ENCODE results near the gene CCDC12. TPM values are rescaled to one million over a fixed set of nuclear protein-coding genes. Genes with fewer than 3 reads are reported as not detected.

CCDC12 gene
- total and polyA plus RNA-seq, 8 donors: 34.7 to 57.9 (median 46.1) TPM

DNA sequence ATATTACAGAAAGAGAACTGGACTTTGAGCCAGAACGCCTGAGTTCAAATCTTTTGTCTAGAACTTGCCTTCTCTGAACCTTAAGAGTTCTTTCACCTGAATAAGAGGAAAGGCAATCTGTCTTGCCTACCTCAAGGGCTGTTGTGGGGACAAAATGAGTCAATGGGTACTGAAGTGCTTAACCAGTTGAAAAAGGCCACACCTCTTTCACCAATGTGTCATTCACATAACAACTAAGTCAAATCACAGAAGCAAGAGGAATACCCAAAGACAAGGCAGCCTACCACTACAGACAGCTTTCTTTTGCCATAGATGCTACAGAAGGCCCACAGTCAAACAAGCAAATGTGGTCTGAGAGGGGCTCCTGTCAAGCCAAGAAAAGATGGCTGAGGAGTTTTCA lies 42.7 kb upstream of the CCDC12 start:
- peak; percentile 68 for ATAC-seq
- H3K27ac ChIP-seq: peak overlapping the region; percentile 18 to 42

DNA sequence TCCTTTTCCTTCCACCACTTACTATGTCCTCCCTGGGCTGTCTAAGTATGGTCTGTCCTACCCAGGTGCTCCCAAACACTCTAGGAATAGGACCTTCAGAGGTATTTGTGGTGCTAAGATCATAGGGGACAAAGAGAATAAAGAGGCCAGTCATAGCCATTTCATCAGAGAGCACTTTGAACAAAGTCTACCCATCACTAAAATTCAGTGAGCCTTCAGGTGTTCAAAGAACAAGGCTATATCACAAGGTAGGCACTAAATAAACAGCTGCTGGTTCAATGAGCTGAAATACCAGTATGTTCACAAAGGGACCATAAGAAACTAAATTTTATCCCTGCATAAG lies 41.7 kb upstream of the CCDC12 start:
- Histone ChIP-seq H3K9me3 (no peaks in the 10 kb centered on the region), H3K27me3 (no peaks in the 10 kb centered on the region), H3K4me1 (peaks cover 16 to 38% of the 10 kb centered on the region in 2 donors), H3K4me3 (no peak overlapping the region), H3K27ac (peak overlapping the region; percentile 42 to 48), H3K36me3 (peaks cover 0 to 56% of the 10 kb centered on the region in 2 donors)
- intact Hi-C loops (cut with DNase I): no loop called here
- DNase-seq (no peak), ATAC-seq (no peak)
- TF ChIP-seq, protein P1, sequence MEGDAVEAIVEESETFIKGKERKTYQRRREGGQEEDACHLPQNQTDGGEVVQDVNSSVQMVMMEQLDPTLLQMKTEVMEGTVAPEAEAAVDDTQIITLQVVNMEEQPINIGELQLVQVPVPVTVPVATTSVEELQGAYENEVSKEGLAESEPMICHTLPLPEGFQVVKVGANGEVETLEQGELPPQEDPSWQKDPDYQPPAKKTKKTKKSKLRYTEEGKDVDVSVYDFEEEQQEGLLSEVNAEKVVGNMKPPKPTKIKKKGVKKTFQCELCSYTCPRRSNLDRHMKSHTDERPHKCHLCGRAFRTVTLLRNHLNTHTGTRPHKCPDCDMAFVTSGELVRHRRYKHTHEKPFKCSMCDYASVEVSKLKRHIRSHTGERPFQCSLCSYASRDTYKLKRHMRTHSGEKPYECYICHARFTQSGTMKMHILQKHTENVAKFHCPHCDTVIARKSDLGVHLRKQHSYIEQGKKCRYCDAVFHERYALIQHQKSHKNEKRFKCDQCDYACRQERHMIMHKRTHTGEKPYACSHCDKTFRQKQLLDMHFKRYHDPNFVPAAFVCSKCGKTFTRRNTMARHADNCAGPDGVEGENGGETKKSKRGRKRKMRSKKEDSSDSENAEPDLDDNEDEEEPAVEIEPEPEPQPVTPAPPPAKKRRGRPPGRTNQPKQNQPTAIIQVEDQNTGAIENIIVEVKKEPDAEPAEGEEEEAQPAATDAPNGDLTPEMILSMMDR (IDR thresholded peaks at IDR 0.05): no peak

More for the DNA sequence above, 42.7 kb upstream of the CCDC12 start:
- no peaks in the 10 kb centered on the region for H3K9me3 ChIP-seq
- intact Hi-C loops (cut with DNase I): no loop called here
- H3K27me3 ChIP-seq: no peaks in the 10 kb centered on the region
- H3K36me3 ChIP-seq: peaks cover 0 to 46% of the 10 kb centered on the region in 2 donors
- H3K4me1 ChIP-seq: peaks cover 16 to 38% of the 10 kb centered on the region in 2 donors
- no peak for DNase-seq
- TF ChIP-seq, protein P1 (IDR thresholded peaks at IDR 0.05): no peak
- no peak overlapping the region for H3K4me3 ChIP-seq

DNA sequence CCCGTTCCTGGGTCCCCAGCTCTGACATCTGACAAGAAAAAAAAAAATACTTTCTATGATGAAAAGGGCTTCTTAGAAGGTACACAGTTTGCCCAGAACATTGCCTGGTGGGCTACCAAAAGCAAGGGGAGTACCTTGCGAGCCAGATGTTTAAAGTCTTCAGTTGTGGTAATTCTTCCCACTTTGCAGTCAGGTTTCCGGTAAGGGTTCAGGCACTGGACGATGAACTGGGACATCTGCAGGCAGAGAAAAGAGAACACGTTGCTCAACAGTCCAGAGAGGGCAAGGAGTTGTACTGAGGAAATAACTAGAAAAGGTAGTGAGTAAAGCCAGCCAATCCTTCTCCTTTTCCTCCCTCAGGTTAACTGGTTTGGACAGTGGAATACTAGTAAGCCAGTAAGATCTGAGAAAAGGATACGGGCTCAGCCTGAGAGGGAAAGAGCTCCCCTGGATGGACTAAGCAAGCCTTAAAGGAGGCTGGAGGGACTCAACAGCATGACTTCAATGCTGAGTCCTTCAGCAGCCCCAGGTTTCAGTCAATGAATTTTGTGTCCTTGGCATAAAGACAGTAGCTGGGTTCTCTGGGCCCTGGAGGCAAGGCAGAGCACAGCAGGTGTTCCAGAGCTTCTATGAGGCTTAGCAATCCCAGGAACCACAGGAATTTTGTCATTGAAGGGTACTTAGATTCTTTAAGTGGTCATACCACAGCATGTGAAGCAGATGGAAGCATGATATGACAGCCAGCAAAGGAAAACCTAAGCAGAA lies 41.1 kb upstream of the CCDC12 start:
- ATAC-seq (peak; percentile 60), DNase-seq (peak in 1 of 4 donors; percentile 34)
- Histone ChIP-seq H3K9me3 (no peaks in the 10 kb centered on the region), H3K4me3 (no peak overlapping the region), H3K36me3 (peaks cover 0 to 61% of the 10 kb centered on the region in 2 donors), H3K27ac (peak overlapping the region; percentile 42 to 48), H3K27me3 (no peaks in the 10 kb centered on the region), H3K4me1 (peaks cover 16 to 38% of the 10 kb centered on the region in 2 donors)
- TF ChIP-seq, protein P1 (IDR thresholded peaks at IDR 0.05): no peak
- intact Hi-C loops (cut with DNase I): no loop called here

DNA sequence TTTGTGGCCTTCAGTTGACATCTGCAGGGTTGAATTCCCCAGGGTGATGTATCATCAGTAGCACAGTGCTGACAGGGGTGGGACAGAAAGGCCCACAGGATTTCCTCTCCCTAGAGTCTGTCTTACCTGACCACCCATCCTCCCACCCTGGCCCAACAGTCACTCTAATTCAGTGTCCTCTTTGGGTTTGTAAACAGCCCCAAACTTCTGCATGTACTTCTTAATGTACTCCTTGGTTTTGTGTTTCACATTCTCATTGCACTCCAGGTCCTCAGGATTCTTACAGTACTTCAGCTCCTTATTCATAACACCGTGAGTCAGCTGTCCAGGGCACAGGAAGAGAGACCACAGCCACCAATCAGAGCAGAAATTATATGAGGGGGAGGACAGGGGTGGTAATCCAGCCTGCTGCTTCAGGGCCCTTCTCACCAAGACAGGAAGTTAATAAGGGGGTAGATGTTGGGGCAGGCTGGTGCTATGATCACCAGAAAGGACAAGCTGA lies 40.4 kb upstream of the CCDC12 start:
- peak; percentile 77 for ATAC-seq
- intact Hi-C loops (cut with DNase I): no loop called here
- TF ChIP-seq, protein P1 (IDR thresholded peaks at IDR 0.05): no peak
- H3K9me3 ChIP-seq: no peaks in the 10 kb centered on the region
- peak overlapping the region; percentile 42 to 48 for H3K27ac ChIP-seq
- peak in 1 of 4 donors; percentile 35 for DNase-seq
- H3K27me3 ChIP-seq: no peaks in the 10 kb centered on the region
- H3K36me3 ChIP-seq: peaks cover 0 to 67% of the 10 kb centered on the region in 2 donors
- no peak overlapping the region for H3K4me3 ChIP-seq
- H3K4me1 ChIP-seq: peaks cover 16 to 34% of the 10 kb centered on the region in 2 donors

DNA sequence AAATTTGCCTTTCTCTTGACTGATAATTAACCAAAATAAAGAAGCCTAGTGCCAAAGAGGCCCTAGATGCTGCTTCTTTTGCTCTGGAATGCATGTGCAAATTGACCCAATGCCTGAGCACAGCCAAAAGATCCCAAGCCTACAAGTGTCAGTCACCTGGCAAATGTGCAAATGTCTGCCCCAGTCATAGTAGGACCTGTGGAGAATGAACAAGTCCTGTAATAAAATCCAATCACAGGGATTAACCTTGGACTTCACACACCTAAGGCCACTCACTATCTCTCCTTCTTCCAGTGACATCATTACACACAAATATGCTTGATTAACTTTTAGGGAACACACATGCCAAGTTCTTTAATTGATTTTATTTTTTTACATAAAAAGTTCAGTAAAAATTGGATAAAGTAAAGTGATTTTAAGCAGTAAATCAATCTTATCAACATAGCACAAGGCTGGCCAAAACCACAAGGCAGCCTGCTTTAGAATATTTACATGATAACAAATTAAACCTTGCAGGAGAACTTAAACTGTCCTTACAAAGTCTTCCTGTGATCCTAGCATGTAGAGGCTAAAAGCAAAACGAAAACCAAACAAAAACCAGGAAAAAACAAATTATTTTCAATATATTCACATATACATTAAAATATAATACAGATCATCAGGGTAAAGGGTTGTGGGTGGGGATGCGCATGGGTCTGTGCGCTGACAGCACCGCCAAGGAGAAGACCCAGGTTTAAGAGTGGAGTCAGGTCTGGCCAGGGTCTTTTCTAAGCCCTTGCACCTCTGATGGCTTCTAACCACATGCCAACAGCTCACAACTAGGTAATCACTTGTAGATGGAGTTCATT lies 39.8 kb upstream of the CCDC12 start:
- intact Hi-C loops (cut with DNase I): no loop called here
- Histone ChIP-seq H3K9me3 (no peaks in the 10 kb centered on the region), H3K27ac (peak overlapping the region in 1 of 2 donors; percentile 42), H3K4me1 (peaks cover 16 to 34% of the 10 kb centered on the region in 2 donors), H3K4me3 (no peak overlapping the region), H3K36me3 (peaks cover 0 to 67% of the 10 kb centered on the region in 2 donors), H3K27me3 (no peaks in the 10 kb centered on the region)
- ATAC-seq (no peak), DNase-seq (no peak)
- TF ChIP-seq, protein P1 (IDR thresholded peaks at IDR 0.05): no peak
